Measurements from ENCODE around the gene NELL1.

NELL1 gene

DNA sequence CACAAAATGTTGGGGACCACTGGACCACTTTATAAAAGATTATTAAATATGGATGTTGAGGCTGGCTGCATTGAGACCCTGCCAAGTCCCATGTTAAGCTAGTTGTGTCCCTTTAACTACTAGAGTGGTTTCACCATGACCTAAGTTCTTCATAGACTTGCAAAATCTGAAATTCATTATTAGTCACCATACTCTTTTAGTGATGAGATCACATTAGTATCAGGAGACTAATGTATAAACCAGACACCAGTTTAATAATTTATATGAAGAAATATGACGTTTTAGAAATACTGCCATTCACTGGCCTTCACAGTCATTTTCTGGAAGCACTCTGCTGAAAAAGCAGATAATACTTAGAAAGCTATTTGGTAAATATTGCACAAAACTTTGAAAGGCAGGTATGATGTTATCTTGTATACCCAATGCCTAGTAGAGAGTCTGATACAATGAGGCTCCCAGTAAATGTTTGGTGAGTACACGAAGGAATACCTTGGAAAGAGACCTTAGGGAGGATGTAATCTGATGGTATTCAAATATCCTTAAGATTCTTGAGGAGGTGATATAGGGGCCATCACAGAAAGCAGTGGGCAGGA, 795.3 kb downstream of the NELL1 start:
- no peak overlapping the region for H2AFZ ChIP-seq (ENCODE audit: low read depth, low read length)
- H3K4me1 ChIP-seq (ENCODE audit: insufficient read depth, low read length) = no peaks in the 10 kb centered on the region
- H3K27me3 ChIP-seq (ENCODE audit: insufficient read depth, low read length, poor library complexity) = no peaks in the 10 kb centered on the region
- H3K79me2 ChIP-seq (ENCODE audit: insufficient read depth, low read length) = no peaks in the 10 kb centered on the region
- H3K4me3 ChIP-seq (ENCODE audit: low read depth in 1 of 2, low read length in 2 of 2) = no peak overlapping the region
- H3K27ac ChIP-seq (ENCODE audit: low read length) = no peak overlapping the region
- H3K36me3 ChIP-seq (ENCODE audit: insufficient read depth, low read length) = no peaks in the 10 kb centered on the region
- ATAC-seq (ENCODE audit: insufficient read depth, low read depth) = no peak
- H3K9ac ChIP-seq (ENCODE audit: low read depth, low read length) = no peak overlapping the region
- no peak overlapping the region for H3K4me2 ChIP-seq (ENCODE audit: insufficient read depth, low read length)
- no peaks in the 10 kb centered on the region for H3K9me3 ChIP-seq (ENCODE audit: insufficient read depth, low read length, severe bottlenecking)
- no peak for TF ChIP-seq EZH2 (IDR thresholded peaks at IDR 0.05; ENCODE audit: borderline replicate concordance, low read depth, low read length, severe bottlenecking)
- TF ChIP-seq, protein P1, sequence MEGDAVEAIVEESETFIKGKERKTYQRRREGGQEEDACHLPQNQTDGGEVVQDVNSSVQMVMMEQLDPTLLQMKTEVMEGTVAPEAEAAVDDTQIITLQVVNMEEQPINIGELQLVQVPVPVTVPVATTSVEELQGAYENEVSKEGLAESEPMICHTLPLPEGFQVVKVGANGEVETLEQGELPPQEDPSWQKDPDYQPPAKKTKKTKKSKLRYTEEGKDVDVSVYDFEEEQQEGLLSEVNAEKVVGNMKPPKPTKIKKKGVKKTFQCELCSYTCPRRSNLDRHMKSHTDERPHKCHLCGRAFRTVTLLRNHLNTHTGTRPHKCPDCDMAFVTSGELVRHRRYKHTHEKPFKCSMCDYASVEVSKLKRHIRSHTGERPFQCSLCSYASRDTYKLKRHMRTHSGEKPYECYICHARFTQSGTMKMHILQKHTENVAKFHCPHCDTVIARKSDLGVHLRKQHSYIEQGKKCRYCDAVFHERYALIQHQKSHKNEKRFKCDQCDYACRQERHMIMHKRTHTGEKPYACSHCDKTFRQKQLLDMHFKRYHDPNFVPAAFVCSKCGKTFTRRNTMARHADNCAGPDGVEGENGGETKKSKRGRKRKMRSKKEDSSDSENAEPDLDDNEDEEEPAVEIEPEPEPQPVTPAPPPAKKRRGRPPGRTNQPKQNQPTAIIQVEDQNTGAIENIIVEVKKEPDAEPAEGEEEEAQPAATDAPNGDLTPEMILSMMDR (IDR thresholded peaks at IDR 0.05; ENCODE audit: borderline replicate concordance, extremely low read depth, low read length, poor library complexity, severe bottlenecking) = no peak
- H4K20me1 ChIP-seq (ENCODE audit: insufficient read depth, low read length) = no peaks in the 10 kb centered on the region
- no peak for DNase-seq

DNA sequence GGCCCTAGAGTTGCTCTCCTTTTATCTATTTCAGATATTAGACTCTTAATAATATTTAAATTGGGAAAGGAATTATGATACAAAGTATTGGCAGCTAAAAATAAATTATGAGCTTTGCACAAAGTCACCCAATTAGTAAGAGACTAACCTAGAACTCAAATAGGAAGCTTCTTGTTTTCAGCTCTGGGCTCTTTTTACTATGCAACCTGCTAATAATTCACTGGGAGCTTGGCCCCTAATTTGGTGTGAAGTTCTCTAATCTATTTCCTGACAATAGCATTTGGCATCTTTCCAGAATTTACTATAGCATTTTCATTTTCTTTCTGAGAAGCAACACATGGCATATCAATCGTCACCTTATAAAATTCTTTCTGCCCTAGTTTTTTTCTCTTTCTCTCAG, 795.8 kb downstream of the NELL1 start:
- Histone ChIP-seq H3K9me3 (ENCODE audit: insufficient read depth, low read length, severe bottlenecking) (no peaks in the 10 kb centered on the region), H3K4me1 (ENCODE audit: insufficient read depth, low read length) (no peaks in the 10 kb centered on the region), H3K79me2 (ENCODE audit: insufficient read depth, low read length) (no peaks in the 10 kb centered on the region), H2AFZ (ENCODE audit: low read depth, low read length) (no peak overlapping the region), H4K20me1 (ENCODE audit: insufficient read depth, low read length) (no peaks in the 10 kb centered on the region), H3K4me2 (ENCODE audit: insufficient read depth, low read length) (no peak overlapping the region), H3K4me3 (ENCODE audit: low read depth in 1 of 2, low read length in 2 of 2) (no peak overlapping the region), H3K27ac (ENCODE audit: low read length) (no peak overlapping the region), H3K36me3 (ENCODE audit: insufficient read depth, low read length) (no peaks in the 10 kb centered on the region), H3K27me3 (ENCODE audit: insufficient read depth, low read length, poor library complexity) (no peaks in the 10 kb centered on the region), H3K9ac (ENCODE audit: low read depth, low read length) (no peak overlapping the region)
- TF ChIP-seq, protein P1 (IDR thresholded peaks at IDR 0.05; ENCODE audit: borderline replicate concordance, extremely low read depth, low read length, poor library complexity, severe bottlenecking) = no peak
- no peak for TF ChIP-seq EZH2 (IDR thresholded peaks at IDR 0.05; ENCODE audit: borderline replicate concordance, low read depth, low read length, severe bottlenecking)
- ATAC-seq (ENCODE audit: insufficient read depth, low read depth) = no peak
- DNase-seq = no peak

DNA sequence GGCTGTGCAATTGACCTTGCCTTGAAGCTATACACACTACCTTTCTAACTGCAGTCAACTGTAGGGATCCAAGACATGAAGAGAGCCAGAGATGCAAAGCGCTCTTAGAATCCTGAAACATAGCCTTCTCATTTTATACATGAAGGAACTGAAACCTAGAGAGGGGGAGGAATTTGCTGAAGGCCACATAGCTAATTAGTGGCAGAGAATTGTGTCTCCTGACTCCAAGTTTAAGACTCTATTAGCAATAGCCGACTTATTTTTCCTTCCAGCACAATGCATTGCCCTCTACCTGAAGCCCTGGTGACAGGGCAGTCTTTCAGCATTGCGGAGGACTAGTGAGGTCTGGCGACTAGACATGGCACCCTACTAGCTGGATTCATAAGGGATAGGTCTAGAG, 796.5 kb downstream of the NELL1 start:
- no peaks in the 10 kb centered on the region for H4K20me1 ChIP-seq (ENCODE audit: insufficient read depth, low read length)
- H3K9me3 ChIP-seq (ENCODE audit: insufficient read depth, low read length, severe bottlenecking) = no peaks in the 10 kb centered on the region
- H3K4me1 ChIP-seq (ENCODE audit: insufficient read depth, low read length) = no peaks in the 10 kb centered on the region
- no peak overlapping the region for H3K4me3 ChIP-seq (ENCODE audit: low read depth in 1 of 2, low read length in 2 of 2)
- TF ChIP-seq, protein P1 (IDR thresholded peaks at IDR 0.05; ENCODE audit: borderline replicate concordance, extremely low read depth, low read length, poor library complexity, severe bottlenecking) = no peak
- DNase-seq (no peak), ATAC-seq (ENCODE audit: insufficient read depth, low read depth) (no peak)
- H3K27ac ChIP-seq (ENCODE audit: low read length) = no peak overlapping the region
- H2AFZ ChIP-seq (ENCODE audit: low read depth, low read length) = no peak overlapping the region
- no peak overlapping the region for H3K4me2 ChIP-seq (ENCODE audit: insufficient read depth, low read length)
- H3K79me2 ChIP-seq (ENCODE audit: insufficient read depth, low read length) = no peaks in the 10 kb centered on the region
- H3K36me3 ChIP-seq (ENCODE audit: insufficient read depth, low read length) = no peaks in the 10 kb centered on the region
- H3K27me3 ChIP-seq (ENCODE audit: insufficient read depth, low read length, poor library complexity) = no peaks in the 10 kb centered on the region
- no peak overlapping the region for H3K9ac ChIP-seq (ENCODE audit: low read depth, low read length)

DNA sequence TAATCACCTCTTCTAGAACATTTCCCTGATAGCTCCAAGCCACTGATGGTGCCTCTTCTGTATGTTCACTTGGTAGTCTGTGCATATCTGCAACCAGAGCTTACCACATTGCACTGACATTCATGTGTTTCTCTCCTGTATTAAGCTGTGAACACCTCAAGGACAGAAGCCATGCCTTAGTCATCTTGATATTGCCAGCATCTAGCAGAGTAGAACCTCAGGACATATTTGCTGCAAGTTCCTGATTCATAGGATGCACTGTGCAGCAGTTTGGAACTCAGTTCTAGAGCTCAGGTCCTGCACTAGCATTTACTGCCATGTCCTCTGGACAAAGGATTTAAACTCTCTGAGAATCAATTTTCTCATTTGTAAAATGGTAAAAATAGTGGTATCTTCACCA, 801.1 kb downstream of the NELL1 start:
- Histone ChIP-seq H3K4me3 (ENCODE audit: low read depth in 1 of 2, low read length in 2 of 2) (no peak overlapping the region), H4K20me1 (ENCODE audit: insufficient read depth, low read length) (no peaks in the 10 kb centered on the region), H3K36me3 (ENCODE audit: insufficient read depth, low read length) (no peaks in the 10 kb centered on the region), H3K4me1 (ENCODE audit: insufficient read depth, low read length) (no peaks in the 10 kb centered on the region), H3K27ac (ENCODE audit: low read length) (no peak overlapping the region), H3K79me2 (ENCODE audit: insufficient read depth, low read length) (no peaks in the 10 kb centered on the region), H3K27me3 (ENCODE audit: insufficient read depth, low read length, poor library complexity) (no peaks in the 10 kb centered on the region), H3K9me3 (ENCODE audit: insufficient read depth, low read length, severe bottlenecking) (no peaks in the 10 kb centered on the region), H3K4me2 (ENCODE audit: insufficient read depth, low read length) (no peak overlapping the region), H3K9ac (ENCODE audit: low read depth, low read length) (no peak overlapping the region), H2AFZ (ENCODE audit: low read depth, low read length) (no peak overlapping the region)
- DNase-seq (no peak), ATAC-seq (ENCODE audit: insufficient read depth, low read depth) (no peak)
- TF ChIP-seq, protein P1 (IDR thresholded peaks at IDR 0.05; ENCODE audit: borderline replicate concordance, extremely low read depth, low read length, poor library complexity, severe bottlenecking) = no peak
- TF ChIP-seq EZH2 (IDR thresholded peaks at IDR 0.05; ENCODE audit: borderline replicate concordance, low read depth, low read length, severe bottlenecking) = no peak
